HCT116 (cell line): ENCODE data around the gene IQCK. TPM values are rescaled to one million over a fixed set of nuclear protein-coding genes. Genes with fewer than 3 reads are reported as not detected.

Source experiments
- ATAC-seq: fragments of 200-7000 bp; cut with Tn5 transposase; 2 replicates; pipeline ENCODE4 v1.9.1; 2020; ENCODE audit warnings: mild to moderate bottlenecking, moderate library complexity
- BruUV-seq: library from RNA; stranded (reverse); fragments of 400-500 nt; replicated peaks from 2 replicates; lab custom pipeline; 2021; lab: Mats Ljungman, UMichigan
- CTCF ChIA-PET: fragments of 300-600 bp; sonication (Branson Sonifier 250); formaldehyde crosslinking; loops from one replicate; lab custom pipeline; 2021; ENCODE audit warnings: antibody characterized with exemption; lab: Charles Lee
- POLR2A ChIA-PET: fragments of 300-600, 350-600 bp; sonication (Branson Sonifier 250); formaldehyde crosslinking; loops from one replicate; lab custom pipeline; 2021; ENCODE audit warnings: antibody characterized with exemption; lab: Charles Lee
- RAD21 ChIA-PET, 2 experiments: fragments of 300-600 bp; sonication (Branson Sonifier 250); formaldehyde crosslinking; loops; one replicate each; lab custom pipeline; 2023; ENCODE audit warnings: low total read pairs in 2 of 2; ENCODE audit not compliant: uncharacterized antibody in 2 of 2, unreplicated experiment in 2 of 2, low non-redundant PET in 1 of 2; lab: Charles Lee
- DNase-seq: peaks from one replicate; pipeline ENCODE4 v3.0.0-alpha.2; 2010; ENCODE audit warnings: low read depth, low spot score
- H2AFZ ChIP-seq: fragments of 200-600 bp; shearing (Covaris generic), sonication (generic); 2 replicates; pipeline ENCODE4 v1.6.1; 2017; ENCODE audit warnings: low read depth, mixed run types, mixed read lengths, antibody characterized with exemption, low read length; ENCODE audit not compliant: poor library complexity, severe bottlenecking
- H3K27ac ChIP-seq: 2 replicates; pipeline ENCODE4 v1.5.1; 2012; ENCODE audit warnings: low read depth, low read length
- H3K27me3 ChIP-seq: fragments of 200-600 bp; sonication (generic); 2 replicates; pipeline ENCODE4 v1.6.1; 2016; ENCODE audit warnings: mixed run types, low read length, mixed read lengths; ENCODE audit not compliant: insufficient read depth
- H3K36me3 ChIP-seq, 2 experiments: fragments of 200-500 bp in 1 of 2; fragments of 200-600 bp in 1 of 2; sonication (Bioruptor generic) in 1 of 2; sonication (generic) in 1 of 2; 2 replicates each; pipeline versions ENCODE4 v1.5.1 to v1.6.1; 2014 to 2016; ENCODE audit warnings: low read length in 2 of 2, inconsistent platforms in 1 of 2, mixed read lengths in 1 of 2, mixed run types in 1 of 2; ENCODE audit not compliant: insufficient read depth in 2 of 2, control insufficient read depth in 1 of 2
- H3K4me1 ChIP-seq, 2 experiments: fragments of 200-600 bp in 1 of 2; sonication (generic) in 1 of 2; 2 replicates each; pipeline versions ENCODE4 v1.5.1 to v1.6.1; 2012 to 2017; ENCODE audit warnings: low read length in 2 of 2, inconsistent platforms in 1 of 2, mild to moderate bottlenecking in 1 of 2, mixed read lengths in 1 of 2, mixed run types in 1 of 2, moderate library complexity in 1 of 2; ENCODE audit not compliant: insufficient read depth in 2 of 2, control insufficient read depth in 1 of 2
- H3K4me2 ChIP-seq: fragments of 200-600 bp; sonication (generic); 2 replicates; pipeline ENCODE4 v1.6.1; 2017; ENCODE audit warnings: mixed run types, low read length, mixed read lengths
- H3K4me3 ChIP-seq, 2 experiments: fragments of 200-600 bp in 1 of 2; sonication (generic) in 1 of 2; replicated peaks in 1 of 2; 2 replicates each; pipeline ENCODE4 v1.5.1; 2011 to 2016; ENCODE audit warnings: low read length in 2 of 2, control low read depth in 1 of 2, low read depth in 1 of 2, mild to moderate bottlenecking in 1 of 2, mixed read lengths in 1 of 2, mixed run types in 1 of 2
- H3K79me2 ChIP-seq: fragments of 200-600 bp; sonication (generic); 2 replicates; pipeline ENCODE4 v1.6.1; 2017; ENCODE audit warnings: mild to moderate bottlenecking, mixed run types, low read length, moderate library complexity, mixed read lengths; ENCODE audit not compliant: insufficient read depth
- H3K9ac ChIP-seq: fragments of 200-600 bp; sonication (generic); 2 replicates; pipeline ENCODE4 v1.6.1; 2016; ENCODE audit warnings: low read length, mixed read lengths
- H3K9me2 ChIP-seq: fragments of 200-600 bp; sonication (generic), shearing (Covaris generic); 2 replicates; pipeline ENCODE4 v1.6.1; 2017; ENCODE audit warnings: mixed run types, mild to moderate bottlenecking, moderate library complexity; ENCODE audit not compliant: insufficient read depth
- H3K9me3 ChIP-seq, 2 experiments: fragments of 200-500 bp in 1 of 2; fragments of 200-600 bp in 1 of 2; sonication (Bioruptor generic) in 1 of 2; sonication (generic) in 1 of 2; 2 replicates each; pipeline ENCODE4 v1.6.1; 2014 to 2017; ENCODE audit warnings: low read length in 2 of 2, mixed read lengths in 2 of 2, inconsistent platforms in 1 of 2, low read depth in 1 of 2, mild to moderate bottlenecking in 1 of 2, mixed run types in 1 of 2, moderate library complexity in 1 of 2; ENCODE audit not compliant: control insufficient read depth in 1 of 2, insufficient read depth in 1 of 2
- H4K20me1 ChIP-seq: fragments of 200-600 bp; sonication (generic), shearing (Covaris generic); 2 replicates; pipeline ENCODE4 v1.6.1; 2017; ENCODE audit warnings: mixed run types, mild to moderate bottlenecking, moderate library complexity; ENCODE audit not compliant: insufficient read depth
- ATF3 ChIP-seq: IDR thresholded peaks from 2 replicates; pipeline ENCODE4 v1.6.1; 2012
- CBX3 ChIP-seq: IDR thresholded peaks from 2 replicates; pipeline ENCODE4 v1.6.1; 2012; ENCODE audit warnings: low read depth
- CEBPB ChIP-seq: IDR thresholded peaks from 2 replicates; pipeline ENCODE4 v1.6.1; 2012; ENCODE audit warnings: low read depth
- EGR1 ChIP-seq: IDR thresholded peaks from 2 replicates; pipeline ENCODE4 v1.6.1; 2012; ENCODE audit warnings: low read depth
- ELF1 ChIP-seq: IDR thresholded peaks from 2 replicates; pipeline ENCODE4 v1.6.1; 2012; ENCODE audit warnings: low read depth, borderline replicate concordance
- EZH2 ChIP-seq: fragments of 200-600 bp; sonication (generic); IDR thresholded peaks from 2 replicates; pipeline ENCODE4 v1.6.1; 2017; ENCODE audit warnings: antibody characterized with exemption, mixed run types
- FOSL1 ChIP-seq: IDR thresholded peaks from 2 replicates; pipeline ENCODE4 v1.6.1; 2012; ENCODE audit warnings: low read depth
- JUND ChIP-seq: IDR thresholded peaks from 2 replicates; pipeline ENCODE4 v1.6.1; 2012
- MAX ChIP-seq: IDR thresholded peaks from 2 replicates; pipeline ENCODE4 v1.6.1; 2012
- POLR2A ChIP-seq: IDR thresholded peaks from 2 replicates; pipeline ENCODE4 v1.7.0; 2011; ENCODE audit warnings: borderline replicate concordance; ENCODE audit not compliant: insufficient read depth, insufficient read length; ENCODE audit errors: extremely low read depth
- POLR2AphosphoS5 ChIP-seq: IDR thresholded peaks from 2 replicates; pipeline ENCODE4 v1.6.1; 2011; ENCODE audit warnings: mild to moderate bottlenecking, low read depth, low read length, moderate library complexity
- REST ChIP-seq: IDR thresholded peaks from 2 replicates; pipeline ENCODE4 v1.6.1; 2012; ENCODE audit warnings: low read depth
- SIN3A ChIP-seq: IDR thresholded peaks from 2 replicates; pipeline ENCODE4 v1.6.1; 2012; ENCODE audit warnings: low read depth
- ZBTB33 ChIP-seq: IDR thresholded peaks from 2 replicates; pipeline ENCODE4 v1.6.1; 2011; ENCODE audit warnings: mild to moderate bottlenecking, low read length, moderate library complexity; ENCODE audit not compliant: insufficient replicate concordance; ENCODE audit errors: extremely low read depth
- ZFX ChIP-seq: fragments of 450-650 bp; IDR thresholded peaks from 2 replicates; pipeline ENCODE4 v1.6.1; 2017
- intact Hi-C: fragments of 100-400 bp; cut with micrococcal nuclease; formaldehyde crosslinking; loops from 2 replicates; pipeline ENCODE4 v1.10.0; 2022
- total RNA-seq: library from RNA; stranded (reverse); gene quantifications from one replicate; pipeline ENCODE4 v1.2.1, GENCODE V29; 2021; ENCODE audit not compliant: unreplicated experiment

Gene IQCK
- total RNA-seq, 1 experiment from 2014 or later: 11.8 TPM

- TF ChIP-seq EZH2: no peak
Measured at GRCh38 chr16:19823322-19823721, 105.3 kb downstream of the IQCK start (continued).

- Histone ChIP-seq H4K20me1 (no peaks in the 10 kb centered on the region), H3K4me1 (no peaks in the 10 kb centered on the region), H3K4me2 (no peak overlapping the region), H3K4me3 (no peak overlapping the region), H3K9ac (no peak overlapping the region), H3K27ac (no peak overlapping the region), H2AFZ (no peak overlapping the region), H3K9me3 (no peaks in the 10 kb centered on the region), H3K9me2 (no peaks in the 10 kb centered on the region), H3K79me2 (no peaks in the 10 kb centered on the region)
- POLR2A ChIA-PET: no interaction called here
- RAD21 ChIA-PET: no interaction called here
- ATAC-seq: no peak
- CTCF ChIA-PET: no interaction called here
- no peak for TF ChIP-seq SIN3A
- TF ChIP-seq EGR1: no peak
- no peak for TF ChIP-seq MAX
- TF ChIP-seq JUND: no peak
- TF ChIP-seq CEBPB: no peak
- TF ChIP-seq CBX3: no peak
- TF ChIP-seq ZFX: no peak
- no peak for TF ChIP-seq ZBTB33
- no peak for TF ChIP-seq POLR2AphosphoS5
- TF ChIP-seq FOSL1: no peak
- no peak for TF ChIP-seq EZH2
- no peak for TF ChIP-seq ELF1
- TF ChIP-seq POLR2A: no peak
- no peak for TF ChIP-seq ATF3
- TF ChIP-seq REST: no peak
- TF ChIP-seq, all 23 proteins: peak for 0
- intact Hi-C loops: no loop called here
- no peak for DNase-seq
- BruUV-seq: no TSS peak
- H3K27me3 ChIP-seq: no peaks in the 10 kb centered on the region
- no peaks in the 10 kb centered on the region for H3K36me3 ChIP-seq
Measured at GRCh38 chr16:19824216-19824615, 106.1 kb downstream of the IQCK start.
